HepG2 (cell line): ENCODE measurements around the gene CAPN11. TPM values are rescaled to one million over a fixed set of nuclear protein-coding genes. Genes with fewer than 3 reads are reported as not detected.

Experiments used
- AGO1 ChIP-seq: fragments of 200-400 bp; formaldehyde crosslinking; IDR thresholded peaks from 2 replicates; pipeline ENCODE4 v1.6.1; 2017; ENCODE audit warnings: mild to moderate bottlenecking, low read depth, low read length, moderate library complexity; ENCODE audit not compliant: poor library complexity, severe bottlenecking
- AHR ChIP-seq: IDR thresholded peaks from 2 replicates; pipeline ENCODE4 v1.6.1; 2018; ENCODE audit warnings: missing genetic modification reagents, missing compliant biosample characterization
- CCAR2 ChIP-seq: fragments of 200-400 bp; formaldehyde crosslinking; optimal IDR thresholded peaks from 2 replicates; pipeline ENCODE3; 2018; ENCODE audit warnings: low read depth, mild to moderate bottlenecking, low read length, moderate library complexity
- FLYWCH1 ChIP-seq: sonication (generic); formaldehyde crosslinking; IDR thresholded peaks from 2 replicates; pipeline ENCODE4 v1.8.1; 2023; ENCODE audit warnings: mild to moderate bottlenecking, missing genetic modification reagents
- FOSL1 ChIP-seq: sonication (generic); formaldehyde crosslinking; IDR thresholded peaks from 2 replicates; pipeline ENCODE4 v1.9.0; 2021; ENCODE audit warnings: missing genetic modification reagents, borderline replicate concordance
- FOXP1 ChIP-seq, 2 experiments: fragments of 450-650 bp in 1 of 2; IDR thresholded peaks; 2 replicates each; pipeline ENCODE4 v1.6.1; 2017 to 2018; ENCODE audit warnings: antibody characterized with exemption in 1 of 2
- KDM5B ChIP-seq: sonication (generic); formaldehyde crosslinking; IDR thresholded peaks from 2 replicates; pipeline ENCODE4 v1.4.0; 2020; ENCODE audit warnings: missing genetic modification reagents, mild to moderate bottlenecking, borderline replicate concordance
- PHF5A ChIP-seq: IDR thresholded peaks from one replicate; pipeline ENCODE4 v1.6.1; 2018; ENCODE audit warnings: low read depth, missing genetic modification reagents; ENCODE audit not compliant: unreplicated experiment
- SNAPC2 ChIP-seq: sonication (generic); formaldehyde crosslinking; IDR thresholded peaks from 2 replicates; pipeline ENCODE4 v1.8.1; 2022; ENCODE audit warnings: mild to moderate bottlenecking, missing genetic modification reagents
- SOX13 ChIP-seq, 3 experiments: fragments of 450-650 bp in 1 of 3; sonication (generic) in 1 of 3; formaldehyde crosslinking in 1 of 3; IDR thresholded peaks in 2 of 3; conservative IDR thresholded peaks in 1 of 3; 2 replicates each; pipeline versions ENCODE4 v1.5.0 to v1.6.1; 2016 to 2020; ENCODE audit warnings: antibody characterized with exemption in 1 of 3, mild to moderate bottlenecking in 1 of 3, missing compliant biosample characterization in 1 of 3, missing genetic modification reagents in 1 of 3, moderate library complexity in 1 of 3
- SP4 ChIP-seq: sonication (generic); formaldehyde crosslinking; IDR thresholded peaks from 2 replicates; pipeline ENCODE4 v1.8.1; 2023; ENCODE audit warnings: mild to moderate bottlenecking, missing genetic modification reagents
- SRY ChIP-seq: sonication (generic); formaldehyde crosslinking; IDR thresholded peaks from 2 replicates; pipeline ENCODE4 v1.8.0; 2022; ENCODE audit warnings: mild to moderate bottlenecking, missing genetic modification reagents
- TARDBP ChIP-seq: sonication (generic); formaldehyde crosslinking; IDR thresholded peaks from 2 replicates; pipeline ENCODE4 v1.8.0; 2022; ENCODE audit warnings: mild to moderate bottlenecking, missing genetic modification reagents
- TOE1 ChIP-seq: sonication (generic); formaldehyde crosslinking; IDR thresholded peaks from 2 replicates; pipeline ENCODE4 v1.4.0; 2020; ENCODE audit warnings: mild to moderate bottlenecking, missing genetic modification reagents
- ZMYM2 ChIP-seq: sonication (generic); formaldehyde crosslinking; IDR thresholded peaks from 2 replicates; pipeline ENCODE4 v1.8.0; 2022; ENCODE audit warnings: mild to moderate bottlenecking, missing genetic modification reagents
- ZNF263 ChIP-seq: sonication (generic); formaldehyde crosslinking; IDR thresholded peaks from 2 replicates; pipeline ENCODE4 v1.4.0; 2020; ENCODE audit warnings: missing genetic modification reagents
- ZNF333 ChIP-seq: sonication (generic); formaldehyde crosslinking; IDR thresholded peaks from 2 replicates; pipeline ENCODE4 v1.4.0; 2020; ENCODE audit warnings: mild to moderate bottlenecking, missing genetic modification reagents, borderline replicate concordance
- ZNF446 ChIP-seq: sonication (generic); formaldehyde crosslinking; IDR thresholded peaks from 2 replicates; pipeline ENCODE4 v1.5.0; 2020; ENCODE audit warnings: mild to moderate bottlenecking, missing genetic modification reagents
- ZNF543 ChIP-seq: sonication (generic); formaldehyde crosslinking; IDR thresholded peaks from 2 replicates; pipeline ENCODE4 v1.4.0; 2020; ENCODE audit warnings: mild to moderate bottlenecking, missing genetic modification reagents
- ZNF605 ChIP-seq: sonication (generic); formaldehyde crosslinking; IDR thresholded peaks from 2 replicates; pipeline ENCODE4 v1.8.0; 2022; ENCODE audit warnings: mild to moderate bottlenecking, missing genetic modification reagents
- ZNF639 ChIP-seq: conservative IDR thresholded peaks from 2 replicates; pipeline ENCODE4 v1.6.1; 2018; ENCODE audit warnings: missing genetic modification reagents
- ZNF672 ChIP-seq: sonication (generic); formaldehyde crosslinking; IDR thresholded peaks from 2 replicates; pipeline ENCODE4 v1.8.1; 2022; ENCODE audit warnings: missing genetic modification reagents
- ZNF773 ChIP-seq: sonication (generic); formaldehyde crosslinking; IDR thresholded peaks from 2 replicates; pipeline ENCODE4 v1.4.0; 2020; ENCODE audit warnings: missing genetic modification reagents, borderline replicate concordance
- ZNF776 ChIP-seq: sonication (generic); formaldehyde crosslinking; IDR thresholded peaks from 2 replicates; pipeline ENCODE4 v1.4.0; 2020; ENCODE audit warnings: mild to moderate bottlenecking, missing genetic modification reagents
- ZNF883 ChIP-seq: sonication (generic); formaldehyde crosslinking; IDR thresholded peaks from 2 replicates; pipeline ENCODE4 v1.5.1; 2020; ENCODE audit warnings: mild to moderate bottlenecking, missing genetic modification reagents; ENCODE audit errors: not compliant biosample characterization
- polyA plus RNA-seq, 8 experiments: library from polyadenylated mRNA; depleted of rRNA in 3 of 8; stranded (reverse) in 7 of 8; unstranded in 1 of 8; fragments of >200 nt; fragmentation: Illumina TruSeq in 4 of 8; extraction: Trizol in 4 of 8; gene quantifications; 2 replicates each; pipeline versions ENCODE4 v1.2.1 to v1.2.3, GENCODE V29; 2011 to 2016; ENCODE audit warnings: low read depth in 4 of 8, missing spikeins in 1 of 8, mixed read lengths in 1 of 8; ENCODE audit not compliant: insufficient read depth in 1 of 8
- total RNA-seq, 5 experiments: library from RNA; depleted of rRNA; stranded (reverse); fragments of >200 nt; fragmentation: Illumina TruSeq; extraction: Trizol; gene quantifications; 2 replicates each; pipeline ENCODE4 v1.2.3, GENCODE V29; 2016; ENCODE audit warnings: low read depth in 1 of 5

Gene CAPN11
- total and polyA plus RNA-seq, 2 of the 13 experiments (the other 11 are each of a cell fraction or from before 2014, with no cell fraction given) = 0.07 to 0.11 TPM

- TF ChIP-seq FOSL1 (CRISPR knock-in tag) (no peak), ZNF776 (CRISPR knock-in tag) (peak; percentile 38; the same call in 1 of the 2 replicates), ZNF883 (CRISPR knock-in tag) (peak; percentile 66), TOE1 (CRISPR knock-in tag) (no peak), AHR (CRISPR knock-in tag) (no peak), KDM5B (CRISPR knock-in tag) (peak; percentile 65; the same call in 1 of the 2 replicates), SNAPC2 (peak; percentile 79), ZNF605 (no peak; the same call in 1 of the 2 replicates), SOX13 (IDR thresholded peaks at IDR 0.05) (peak; percentile 75; the same call in 1 of the 2 replicates), SOX13 (CRISPR knock-in tag; conservative IDR thresholded peaks at IDR 0.05 in 1 of 2, IDR thresholded peaks at IDR 0.05 in 1 of 2) (peak in 1 of 2 experiments; percentile 86; a peak in 2 of 4 replicates), ZNF639 (CRISPR knock-in tag) (peak; percentile 61; the same call in 1 of the 2 replicates), SRY (CRISPR knock-in tag) (no peak), AGO1 (peak; percentile 43), ZNF333 (no peak), ZNF672 (no peak), ZNF263 (CRISPR knock-in tag) (peak; percentile 99), ZNF773 (CRISPR knock-in tag) (no peak), CCAR2 (no peak), SP4 (CRISPR knock-in tag) (peak; percentile 34; the same call in 1 of the 2 replicates), TARDBP (CRISPR knock-in tag) (peak; percentile 98), FOXP1 (IDR thresholded peaks at IDR 0.05) (0 out of 2 replicates have a peak, but pooled peaks have one; percentile 37), FOXP1 (CRISPR knock-in tag; IDR thresholded peaks at IDR 0.05) (peak; percentile 92), ZNF446 (CRISPR knock-in tag) (no peak), ZNF543 (CRISPR knock-in tag) (peak; percentile 91), PHF5A (peak; percentile 73), FLYWCH1 (CRISPR knock-in tag) (no peak; the same call in 1 of the 2 replicates), ZMYM2 (CRISPR knock-in tag) (0 out of 2 replicates have a peak, but pooled peaks have one; percentile 6)
Measured at GRCh38 chr6:44156494-44157151, 2.0 kb upstream of the CAPN11 start (continued).
